WTC11 (cell line): Measurements from ENCODE around the gene PDE6D. TPM values are rescaled to one million over a fixed set of nuclear protein-coding genes. Genes with fewer than 3 reads are reported as not detected.

ENCODE experiments used
- ATAC-seq: fragments of 200-7000 bp; cut with Tn5 transposase; 2 replicates; pipeline ENCODE4 v1.10.0; 2021; ENCODE audit warnings: mild to moderate bottlenecking, moderate library complexity
- CTCF ChIA-PET: fragments of 300-600 bp; sonication (Branson Sonifier 250); formaldehyde crosslinking; loops from one replicate; lab custom pipeline; 2021; ENCODE audit warnings: antibody characterized with exemption; lab: Charles Lee
- POLR2A ChIA-PET: fragments of 350-600 bp; sonication (Branson Sonifier 250); formaldehyde crosslinking; loops from one replicate; lab custom pipeline; 2021; ENCODE audit warnings: antibody characterized with exemption; lab: Charles Lee
- DNase-seq: peaks from one replicate; pipeline ENCODE4 v3.0.0; 2021; ENCODE audit warnings: low spot score
- H3K27ac Mint-ChIP-seq: 2 replicates; pipeline ENCODE4 v1.8.0; 2021; ENCODE audit warnings: mixed read lengths
- H3K27me3 Mint-ChIP-seq: 2 replicates; pipeline ENCODE4 v1.8.0; 2021; ENCODE audit warnings: low read depth, mild to moderate bottlenecking, moderate library complexity, mixed read lengths
- H3K36me3 Mint-ChIP-seq: 2 replicates; pipeline ENCODE4 v1.8.0; 2021; ENCODE audit warnings: mixed read lengths
- H3K4me1 Mint-ChIP-seq: 2 replicates; pipeline ENCODE4 v1.8.0; 2022; ENCODE audit warnings: mixed read lengths
- H3K4me3 Mint-ChIP-seq: 2 replicates; pipeline ENCODE4 v1.8.0; 2021; ENCODE audit warnings: mild to moderate bottlenecking, moderate library complexity, mixed read lengths
- H3K9me3 Mint-ChIP-seq: 2 replicates; pipeline ENCODE4 v1.8.0; 2021; ENCODE audit warnings: mixed read lengths
- ATF1 ChIP-seq: sonication (generic); formaldehyde crosslinking; IDR thresholded peaks from 2 replicates; pipeline ENCODE4 v1.8.1; 2023; ENCODE audit warnings: mild to moderate bottlenecking, moderate library complexity, missing genetic modification reagents
- FOXK1 ChIP-seq: sonication (generic); formaldehyde crosslinking; IDR thresholded peaks from 2 replicates; pipeline ENCODE4 v1.8.0; 2022; ENCODE audit warnings: mild to moderate bottlenecking, moderate library complexity, missing genetic modification reagents
- JAZF1 ChIP-seq: fragments of 250-450 bp; sonication (Bioruptor Pico); IDR thresholded peaks from 2 replicates; pipeline ENCODE4 v1.9.0; 2021; ENCODE audit warnings: moderate library complexity, mild to moderate bottlenecking, inconsistent platforms
- NFE2L1 ChIP-seq: sonication (generic); formaldehyde crosslinking; IDR thresholded peaks from 2 replicates; pipeline ENCODE4 v1.8.1; 2023; ENCODE audit warnings: missing genetic modification reagents
- NR1H2 ChIP-seq: sonication (generic); formaldehyde crosslinking; IDR thresholded peaks from 2 replicates; pipeline ENCODE4 v1.9.0; 2021; ENCODE audit warnings: mild to moderate bottlenecking, moderate library complexity, missing genetic modification reagents
- NR2C2 ChIP-seq: sonication (generic); formaldehyde crosslinking; IDR thresholded peaks from 2 replicates; pipeline ENCODE4 v1.8.0; 2022; ENCODE audit warnings: mild to moderate bottlenecking, missing genetic modification reagents
- PRRX2 ChIP-seq: fragments of 250-450 bp; sonication (Bioruptor Pico); IDR thresholded peaks from 2 replicates; pipeline ENCODE4 v1.8.0; 2021; ENCODE audit warnings: mild to moderate bottlenecking
- SMAD3 ChIP-seq: sonication (generic); formaldehyde crosslinking; IDR thresholded peaks from 2 replicates; pipeline ENCODE4 v1.8.0; 2022; ENCODE audit warnings: missing genetic modification reagents, mild to moderate bottlenecking, borderline replicate concordance
- SP1 ChIP-seq: sonication (generic); formaldehyde crosslinking; conservative IDR thresholded peaks from 2 replicates; pipeline ENCODE4 v1.8.1; 2022; ENCODE audit warnings: missing genetic modification reagents
- TP53 ChIP-seq: sonication (generic); formaldehyde crosslinking; IDR thresholded peaks from 2 replicates; pipeline ENCODE4 v1.8.1; 2023; ENCODE audit warnings: mild to moderate bottlenecking, missing genetic modification reagents
- ZNF121 ChIP-seq: sonication (generic); formaldehyde crosslinking; IDR thresholded peaks from 2 replicates; pipeline ENCODE4 v1.8.0; 2023; ENCODE audit warnings: missing genetic modification reagents
- ZNF219 ChIP-seq: sonication (generic); formaldehyde crosslinking; IDR thresholded peaks from 2 replicates; pipeline ENCODE4 v1.8.0; 2023; ENCODE audit warnings: missing genetic modification reagents, mild to moderate bottlenecking, borderline replicate concordance
- ZNF396 ChIP-seq: fragments of 250-450 bp; sonication (Bioruptor Pico); IDR thresholded peaks from 2 replicates; pipeline ENCODE4 v1.8.0; 2021; ENCODE audit warnings: mild to moderate bottlenecking, moderate library complexity, borderline replicate concordance
- ZNF416 ChIP-seq: fragments of 250-450 bp; sonication (Bioruptor Pico); IDR thresholded peaks from 2 replicates; pipeline ENCODE4 v1.9.0; 2021; ENCODE audit warnings: mild to moderate bottlenecking, inconsistent platforms
- total RNA-seq: library from RNA; stranded (reverse); gene quantifications from 3 replicates; pipeline ENCODE4 v1.2.3, GENCODE V29; 2021
- TF ChIP-seq, protein P1 (sequence below): sonication (generic); formaldehyde crosslinking; IDR thresholded peaks from 2 replicates; pipeline ENCODE4 v1.8.1; 2023; ENCODE audit warnings: mild to moderate bottlenecking, missing genetic modification reagents, moderate library complexity
- TF ChIP-seq, protein P2 (sequence below): sonication (generic); formaldehyde crosslinking; IDR thresholded peaks from 2 replicates; pipeline ENCODE4 v1.8.1; 2023; ENCODE audit warnings: mild to moderate bottlenecking, missing genetic modification reagents, moderate library complexity
- TF ChIP-seq, protein P3 (sequence below): sonication (generic); formaldehyde crosslinking; IDR thresholded peaks from 2 replicates; pipeline ENCODE4 v1.8.1; 2023; ENCODE audit warnings: mild to moderate bottlenecking, missing genetic modification reagents
- TF ChIP-seq, protein P4 (sequence below): sonication (generic); formaldehyde crosslinking; IDR thresholded peaks from 2 replicates; pipeline ENCODE4 v1.8.1; 2022; ENCODE audit warnings: low read depth, mild to moderate bottlenecking, moderate library complexity, missing genetic modification reagents, borderline replicate concordance
- TF ChIP-seq, protein P5 (sequence below): fragments of 200-600 bp; IDR thresholded peaks from 2 replicates; pipeline ENCODE4 v1.8.0; 2022; ENCODE audit warnings: antibody characterized with exemption

The PDE6D gene
- total RNA-seq, 1 experiment from 2014 or later, result 30.2 TPM

DNA sequence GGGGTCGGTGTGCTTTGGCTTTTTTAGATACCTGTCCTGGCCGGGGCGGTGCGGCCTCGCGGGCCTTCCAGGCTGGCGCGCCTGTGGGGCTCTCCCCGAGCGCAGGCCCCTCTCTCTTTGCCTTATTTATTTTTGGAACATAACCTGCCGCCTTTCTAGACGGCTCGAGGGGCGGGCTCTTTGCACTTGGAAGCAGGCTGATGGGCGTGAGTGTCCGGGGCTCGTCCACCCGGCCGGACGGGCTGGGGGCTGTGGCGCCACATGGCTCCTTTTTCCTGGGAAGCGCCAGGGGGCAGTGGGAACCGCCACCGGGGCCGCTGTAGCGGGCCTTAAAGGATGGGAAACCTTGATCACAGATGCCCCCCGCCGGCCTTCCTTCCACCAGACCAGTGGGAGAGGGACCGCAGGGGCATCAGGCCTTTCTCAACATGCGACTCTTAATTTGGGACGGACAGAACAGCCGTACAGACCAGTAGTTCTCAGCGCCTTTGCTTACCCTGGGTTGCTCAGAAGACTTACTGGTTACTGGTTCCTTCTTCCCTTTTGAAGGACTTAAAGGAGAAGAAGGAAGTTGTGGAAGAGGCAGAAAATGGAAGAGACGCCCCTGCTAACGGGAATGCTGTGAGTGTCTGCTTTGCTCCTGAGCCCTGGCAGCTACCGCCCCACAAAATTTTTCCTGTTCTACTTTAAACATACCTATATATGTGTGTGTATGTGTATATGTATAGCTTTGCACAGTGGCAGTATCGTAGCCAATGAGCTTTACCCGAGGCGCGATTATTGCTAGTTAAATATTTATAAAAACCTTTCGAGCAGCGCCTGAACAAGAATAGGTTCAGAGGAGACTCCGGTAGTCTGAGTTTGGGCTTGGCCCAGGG is 70.0 kb downstream of the PDE6D start:
- H3K27ac Mint-ChIP-seq, result peak overlapping the region; percentile 100
- peaks cover 41% of the 10 kb centered on the region for H3K36me3 Mint-ChIP-seq
- no peak for DNase-seq

DNA sequence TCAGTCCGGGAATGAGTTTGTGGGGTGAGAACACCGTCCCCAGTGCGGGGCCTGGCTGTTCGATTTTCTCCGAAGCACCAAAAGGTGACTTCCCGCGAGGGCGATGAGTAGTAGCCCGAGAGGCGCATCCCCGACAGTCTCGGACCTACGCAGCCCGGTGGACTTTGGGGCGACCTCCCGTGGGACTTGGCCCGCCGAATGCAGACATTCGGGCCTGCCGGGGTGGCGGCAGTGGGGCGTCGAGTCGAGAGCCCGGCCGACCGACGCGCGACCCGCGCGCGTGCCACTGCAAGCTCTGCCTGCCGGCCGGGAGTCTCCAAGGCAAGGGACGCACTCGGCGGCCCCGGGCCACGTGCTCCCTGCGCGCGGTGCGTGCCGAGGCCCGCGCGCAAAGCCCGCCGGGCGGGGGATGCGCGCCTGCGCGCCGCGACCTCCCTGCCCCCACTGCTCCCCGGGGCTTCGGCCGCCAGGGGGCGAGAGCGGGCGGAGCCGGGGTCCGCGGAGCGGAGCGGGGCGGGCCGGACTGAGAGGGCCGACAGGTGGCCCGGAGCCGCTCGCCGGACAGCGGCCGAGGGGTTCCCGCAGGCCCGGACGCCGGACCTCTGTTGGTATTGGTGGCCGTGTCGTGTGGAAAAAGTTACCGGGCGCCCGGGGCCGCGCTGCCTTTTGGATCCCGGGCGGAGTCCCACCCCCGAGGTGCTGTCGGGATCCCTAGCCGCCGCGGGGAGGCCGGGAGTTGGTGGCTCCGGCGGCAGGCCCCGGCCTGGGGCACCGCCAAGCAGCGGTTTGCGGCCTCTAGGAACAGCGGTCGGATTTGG is 70.9 kb downstream of the PDE6D start:
- peak overlapping the region; percentile 91 for H3K27ac Mint-ChIP-seq
- H3K36me3 Mint-ChIP-seq, result peaks cover 41% of the 10 kb centered on the region
- ATAC-seq (no peak), DNase-seq (peak; percentile 76)
- POLR2A ChIA-PET, result interaction anchor here (1.0 to 4.8 kb wide), 7 partner anchors 16 to 97 kb away, joined by 4 to 71 read pairs (median 9); no protein-coding TSS in a partner anchor
- no peaks in the 10 kb centered on the region for H3K9me3 Mint-ChIP-seq
- peaks cover 39% of the 10 kb centered on the region for H3K4me1 Mint-ChIP-seq
- peaks cover 5% of the 10 kb centered on the region; the same call in 1 of the 2 replicates for H3K27me3 Mint-ChIP-seq
- CTCF ChIA-PET, result interaction anchor here (0.5 to 0.7 kb wide), 3 partner anchors 35 to 76 kb away, joined by 3 to 4 read pairs (median 3); partner anchors contain the start of gene COPS7B
- H3K4me3 Mint-ChIP-seq, result peak overlapping the region; percentile 93
- TF ChIP-seq NR2C2 (CRISPR knock-in tag) (no peak), ZNF121 (CRISPR knock-in tag) (no peak), ZNF219 (CRISPR knock-in tag) (0 out of 2 replicates have a peak, but pooled peaks have one; percentile 36), SMAD3 (CRISPR knock-in tag) (no peak; the same call in 1 of the 2 replicates), NR1H2 (CRISPR knock-in tag) (no peak), NFE2L1 (no peak), ATF1 (CRISPR knock-in tag) (no peak), SP1 (peak; percentile 61; the same call in 1 of the 2 replicates), FOXK1 (CRISPR knock-in tag) (peak; percentile 64; the same call in 1 of the 2 replicates), PRRX2 (CRISPR knock-in tag) (no peak; the same call in 1 of the 2 replicates), ZNF416 (CRISPR knock-in tag) (no peak)
- TF ChIP-seq, protein P1, sequence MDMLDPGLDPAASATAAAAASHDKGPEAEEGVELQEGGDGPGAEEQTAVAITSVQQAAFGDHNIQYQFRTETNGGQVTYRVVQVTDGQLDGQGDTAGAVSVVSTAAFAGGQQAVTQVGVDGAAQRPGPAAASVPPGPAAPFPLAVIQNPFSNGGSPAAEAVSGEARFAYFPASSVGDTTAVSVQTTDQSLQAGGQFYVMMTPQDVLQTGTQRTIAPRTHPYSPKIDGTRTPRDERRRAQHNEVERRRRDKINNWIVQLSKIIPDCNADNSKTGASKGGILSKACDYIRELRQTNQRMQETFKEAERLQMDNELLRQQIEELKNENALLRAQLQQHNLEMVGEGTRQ (CRISPR knock-in tag), result peak; percentile 68
- TF ChIP-seq, protein P2, sequence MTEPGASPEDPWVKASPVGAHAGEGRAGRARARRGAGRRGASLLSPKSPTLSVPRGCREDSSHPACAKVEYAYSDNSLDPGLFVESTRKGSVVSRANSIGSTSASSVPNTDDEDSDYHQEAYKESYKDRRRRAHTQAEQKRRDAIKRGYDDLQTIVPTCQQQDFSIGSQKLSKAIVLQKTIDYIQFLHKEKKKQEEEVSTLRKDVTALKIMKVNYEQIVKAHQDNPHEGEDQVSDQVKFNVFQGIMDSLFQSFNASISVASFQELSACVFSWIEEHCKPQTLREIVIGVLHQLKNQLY (CRISPR knock-in tag), result no peak
- TF ChIP-seq, protein P3, sequence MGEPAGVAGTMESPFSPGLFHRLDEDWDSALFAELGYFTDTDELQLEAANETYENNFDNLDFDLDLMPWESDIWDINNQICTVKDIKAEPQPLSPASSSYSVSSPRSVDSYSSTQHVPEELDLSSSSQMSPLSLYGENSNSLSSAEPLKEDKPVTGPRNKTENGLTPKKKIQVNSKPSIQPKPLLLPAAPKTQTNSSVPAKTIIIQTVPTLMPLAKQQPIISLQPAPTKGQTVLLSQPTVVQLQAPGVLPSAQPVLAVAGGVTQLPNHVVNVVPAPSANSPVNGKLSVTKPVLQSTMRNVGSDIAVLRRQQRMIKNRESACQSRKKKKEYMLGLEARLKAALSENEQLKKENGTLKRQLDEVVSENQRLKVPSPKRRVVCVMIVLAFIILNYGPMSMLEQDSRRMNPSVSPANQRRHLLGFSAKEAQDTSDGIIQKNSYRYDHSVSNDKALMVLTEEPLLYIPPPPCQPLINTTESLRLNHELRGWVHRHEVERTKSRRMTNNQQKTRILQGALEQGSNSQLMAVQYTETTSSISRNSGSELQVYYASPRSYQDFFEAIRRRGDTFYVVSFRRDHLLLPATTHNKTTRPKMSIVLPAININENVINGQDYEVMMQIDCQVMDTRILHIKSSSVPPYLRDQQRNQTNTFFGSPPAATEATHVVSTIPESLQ, result no peak
- TF ChIP-seq, protein P4, sequence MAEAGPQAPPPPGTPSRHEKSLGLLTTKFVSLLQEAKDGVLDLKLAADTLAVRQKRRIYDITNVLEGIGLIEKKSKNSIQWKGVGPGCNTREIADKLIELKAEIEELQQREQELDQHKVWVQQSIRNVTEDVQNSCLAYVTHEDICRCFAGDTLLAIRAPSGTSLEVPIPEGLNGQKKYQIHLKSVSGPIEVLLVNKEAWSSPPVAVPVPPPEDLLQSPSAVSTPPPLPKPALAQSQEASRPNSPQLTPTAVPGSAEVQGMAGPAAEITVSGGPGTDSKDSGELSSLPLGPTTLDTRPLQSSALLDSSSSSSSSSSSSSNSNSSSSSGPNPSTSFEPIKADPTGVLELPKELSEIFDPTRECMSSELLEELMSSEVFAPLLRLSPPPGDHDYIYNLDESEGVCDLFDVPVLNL, result no peak

More for the DNA sequence above, 70.0 kb downstream of the PDE6D start:
- TF ChIP-seq ZNF396 (CRISPR knock-in tag) (no peak), TP53 (CRISPR knock-in tag) (no peak), JAZF1 (no peak)
- TF ChIP-seq, protein P5, sequence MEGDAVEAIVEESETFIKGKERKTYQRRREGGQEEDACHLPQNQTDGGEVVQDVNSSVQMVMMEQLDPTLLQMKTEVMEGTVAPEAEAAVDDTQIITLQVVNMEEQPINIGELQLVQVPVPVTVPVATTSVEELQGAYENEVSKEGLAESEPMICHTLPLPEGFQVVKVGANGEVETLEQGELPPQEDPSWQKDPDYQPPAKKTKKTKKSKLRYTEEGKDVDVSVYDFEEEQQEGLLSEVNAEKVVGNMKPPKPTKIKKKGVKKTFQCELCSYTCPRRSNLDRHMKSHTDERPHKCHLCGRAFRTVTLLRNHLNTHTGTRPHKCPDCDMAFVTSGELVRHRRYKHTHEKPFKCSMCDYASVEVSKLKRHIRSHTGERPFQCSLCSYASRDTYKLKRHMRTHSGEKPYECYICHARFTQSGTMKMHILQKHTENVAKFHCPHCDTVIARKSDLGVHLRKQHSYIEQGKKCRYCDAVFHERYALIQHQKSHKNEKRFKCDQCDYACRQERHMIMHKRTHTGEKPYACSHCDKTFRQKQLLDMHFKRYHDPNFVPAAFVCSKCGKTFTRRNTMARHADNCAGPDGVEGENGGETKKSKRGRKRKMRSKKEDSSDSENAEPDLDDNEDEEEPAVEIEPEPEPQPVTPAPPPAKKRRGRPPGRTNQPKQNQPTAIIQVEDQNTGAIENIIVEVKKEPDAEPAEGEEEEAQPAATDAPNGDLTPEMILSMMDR, result no peak
- TF ChIP-seq, protein P2 (CRISPR knock-in tag), result no peak
- ATAC-seq, result no peak
- Mint-ChIP-seq H3K9me3 (no peaks in the 10 kb centered on the region), H3K27me3 (peaks cover 5% of the 10 kb centered on the region; the same call in 1 of the 2 replicates), H3K4me1 (peaks cover 33% of the 10 kb centered on the region), H3K4me3 (peak overlapping the region; percentile 93)
- ChIA-PET CTCF (interaction anchor here (7.4 to 9.7 kb wide), 2 partner anchors 24 to 36 kb away, joined by 125 to 260 read pairs; no protein-coding TSS in a partner anchor), POLR2A (interaction anchor here (1.0 to 5.2 kb wide), 2 partner anchors 24 to 29 kb away, joined by 3 to 61 read pairs; no protein-coding TSS in a partner anchor)
